ENCODE data around the gene MPZL1.

MPZL1 gene

DNA sequence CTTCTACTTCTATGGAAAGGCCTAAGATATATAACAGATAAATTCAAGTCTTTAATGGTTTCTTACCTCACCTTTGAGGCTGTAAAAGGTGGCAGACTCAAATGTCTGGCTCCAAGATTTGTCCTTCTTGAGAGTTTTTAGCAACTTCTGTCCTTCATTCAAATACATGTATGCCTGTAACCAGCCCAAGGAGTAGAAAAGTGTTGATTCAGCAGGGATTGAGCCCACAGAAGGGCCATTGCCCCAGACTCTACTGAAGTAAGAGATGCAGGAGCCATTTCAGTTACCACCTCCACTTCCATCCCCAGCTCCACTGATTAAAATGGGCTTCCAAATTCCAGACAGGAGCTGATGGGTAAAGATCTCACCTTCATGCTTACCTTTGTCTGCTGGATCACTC lies 112.1 kb downstream of the MPZL1 start:
- no peak for TF ChIP-seq CEBPB (IDR thresholded peaks at IDR 0.05)
- no peak for TF ChIP-seq FOXM1 (IDR thresholded peaks at IDR 0.05; ENCODE audit: borderline replicate concordance, low read depth)
- TF ChIP-seq CREB1 (IDR thresholded peaks at IDR 0.05; ENCODE audit: low read depth) = no peak
- TF ChIP-seq TEAD4 (IDR thresholded peaks at IDR 0.05) = no peak
- TF ChIP-seq, protein P1, sequence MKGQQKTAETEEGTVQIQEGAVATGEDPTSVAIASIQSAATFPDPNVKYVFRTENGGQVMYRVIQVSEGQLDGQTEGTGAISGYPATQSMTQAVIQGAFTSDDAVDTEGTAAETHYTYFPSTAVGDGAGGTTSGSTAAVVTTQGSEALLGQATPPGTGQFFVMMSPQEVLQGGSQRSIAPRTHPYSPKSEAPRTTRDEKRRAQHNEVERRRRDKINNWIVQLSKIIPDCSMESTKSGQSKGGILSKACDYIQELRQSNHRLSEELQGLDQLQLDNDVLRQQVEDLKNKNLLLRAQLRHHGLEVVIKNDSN (IDR thresholded peaks at IDR 0.05) = no peak
- no peak for TF ChIP-seq TCF12 (IDR thresholded peaks at IDR 0.05; ENCODE audit: low read depth)
- no peak for TF ChIP-seq YY1 (IDR thresholded peaks at IDR 0.05; ENCODE audit: low read depth)
- TF ChIP-seq, protein P2, sequence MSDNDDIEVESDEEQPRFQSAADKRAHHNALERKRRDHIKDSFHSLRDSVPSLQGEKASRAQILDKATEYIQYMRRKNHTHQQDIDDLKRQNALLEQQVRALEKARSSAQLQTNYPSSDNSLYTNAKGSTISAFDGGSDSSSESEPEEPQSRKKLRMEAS (IDR thresholded peaks at IDR 0.05) = no peak
- no peak for TF ChIP-seq ZBTB7A (IDR thresholded peaks at IDR 0.05; ENCODE audit: low read depth)
- TF ChIP-seq NFIC (IDR thresholded peaks at IDR 0.05) = no peak
- no peak for TF ChIP-seq EP300 (IDR thresholded peaks at IDR 0.05; ENCODE audit: borderline replicate concordance)

DNA sequence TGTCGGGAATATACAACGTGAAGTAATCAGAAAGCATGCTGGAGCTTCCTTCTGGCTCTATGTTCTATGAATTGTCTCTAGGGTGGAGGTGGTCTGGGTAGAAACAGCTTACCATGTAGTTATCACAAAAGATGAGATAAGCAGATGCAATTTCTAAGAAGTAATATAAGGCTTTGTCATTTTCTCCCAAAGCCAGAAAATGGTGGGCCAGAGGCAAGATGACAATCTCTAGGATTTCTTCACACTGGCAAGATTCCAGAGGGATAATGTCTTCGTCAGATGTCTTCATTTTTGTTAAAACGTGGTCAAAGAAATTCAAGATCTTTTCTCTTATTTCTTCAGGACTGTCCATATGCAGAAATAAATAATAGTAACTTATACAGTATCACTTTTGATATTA lies 114.4 kb downstream of the MPZL1 start:
- TF ChIP-seq, protein P2 (IDR thresholded peaks at IDR 0.05) = no peak
- TF ChIP-seq TCF12 (IDR thresholded peaks at IDR 0.05; ENCODE audit: low read depth) = no peak
- no peak for TF ChIP-seq EGR1 (IDR thresholded peaks at IDR 0.05)
- TF ChIP-seq CEBPB (IDR thresholded peaks at IDR 0.05) = no peak
- no peak for TF ChIP-seq FOXM1 (IDR thresholded peaks at IDR 0.05; ENCODE audit: borderline replicate concordance, low read depth)

DNA sequence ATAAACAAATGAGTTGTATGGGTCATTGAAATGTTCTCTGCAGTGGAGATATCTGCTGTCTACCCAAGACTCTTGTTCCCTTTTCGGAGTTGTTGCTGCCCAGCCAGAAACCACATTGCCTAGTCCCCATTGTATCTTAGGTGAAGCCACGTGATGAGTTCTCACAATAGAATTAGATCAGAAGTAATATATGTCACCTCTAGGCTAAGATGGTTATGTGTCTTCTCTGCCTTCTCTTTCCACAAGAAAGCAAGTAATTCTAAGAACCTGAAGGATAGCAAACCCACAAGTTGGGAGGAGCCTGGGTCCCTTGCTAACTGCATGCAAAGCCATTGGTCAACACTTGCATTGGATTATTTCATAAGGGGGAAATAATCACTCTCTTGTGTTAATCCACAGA lies 115.5 kb downstream of the MPZL1 start:
- TF ChIP-seq RAD21 (IDR thresholded peaks at IDR 0.05; ENCODE audit: low read depth) (no peak), TAF1 (IDR thresholded peaks at IDR 0.05; ENCODE audit: low read depth) (no peak), ZBTB7A (IDR thresholded peaks at IDR 0.05; ENCODE audit: low read depth) (no peak), TEAD4 (IDR thresholded peaks at IDR 0.05) (no peak), TCF12 (IDR thresholded peaks at IDR 0.05; ENCODE audit: low read depth) (no peak), CREB1 (IDR thresholded peaks at IDR 0.05; ENCODE audit: low read depth) (no peak)

DNA sequence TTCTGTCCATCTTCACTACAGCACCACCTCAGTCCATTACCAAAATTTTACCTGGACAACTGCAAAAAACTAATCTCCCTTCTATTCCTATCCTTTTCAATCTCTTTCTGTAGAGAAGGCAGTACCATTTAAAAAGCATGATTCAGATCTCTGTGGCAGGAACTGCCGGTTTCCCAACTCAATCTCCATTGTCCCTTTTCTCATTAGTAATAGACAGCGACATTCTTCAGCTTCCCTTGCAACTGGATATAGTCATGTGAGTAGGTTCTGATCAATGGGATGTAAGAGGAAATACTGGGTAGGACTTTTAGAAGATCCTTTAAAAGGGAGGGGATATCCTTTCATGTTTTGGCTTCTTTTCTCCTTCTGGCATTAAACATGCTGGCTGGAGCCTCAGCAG lies 117.2 kb downstream of the MPZL1 start:
- TF ChIP-seq, protein P2 (IDR thresholded peaks at IDR 0.05) = no peak
- TF ChIP-seq, protein P3, sequence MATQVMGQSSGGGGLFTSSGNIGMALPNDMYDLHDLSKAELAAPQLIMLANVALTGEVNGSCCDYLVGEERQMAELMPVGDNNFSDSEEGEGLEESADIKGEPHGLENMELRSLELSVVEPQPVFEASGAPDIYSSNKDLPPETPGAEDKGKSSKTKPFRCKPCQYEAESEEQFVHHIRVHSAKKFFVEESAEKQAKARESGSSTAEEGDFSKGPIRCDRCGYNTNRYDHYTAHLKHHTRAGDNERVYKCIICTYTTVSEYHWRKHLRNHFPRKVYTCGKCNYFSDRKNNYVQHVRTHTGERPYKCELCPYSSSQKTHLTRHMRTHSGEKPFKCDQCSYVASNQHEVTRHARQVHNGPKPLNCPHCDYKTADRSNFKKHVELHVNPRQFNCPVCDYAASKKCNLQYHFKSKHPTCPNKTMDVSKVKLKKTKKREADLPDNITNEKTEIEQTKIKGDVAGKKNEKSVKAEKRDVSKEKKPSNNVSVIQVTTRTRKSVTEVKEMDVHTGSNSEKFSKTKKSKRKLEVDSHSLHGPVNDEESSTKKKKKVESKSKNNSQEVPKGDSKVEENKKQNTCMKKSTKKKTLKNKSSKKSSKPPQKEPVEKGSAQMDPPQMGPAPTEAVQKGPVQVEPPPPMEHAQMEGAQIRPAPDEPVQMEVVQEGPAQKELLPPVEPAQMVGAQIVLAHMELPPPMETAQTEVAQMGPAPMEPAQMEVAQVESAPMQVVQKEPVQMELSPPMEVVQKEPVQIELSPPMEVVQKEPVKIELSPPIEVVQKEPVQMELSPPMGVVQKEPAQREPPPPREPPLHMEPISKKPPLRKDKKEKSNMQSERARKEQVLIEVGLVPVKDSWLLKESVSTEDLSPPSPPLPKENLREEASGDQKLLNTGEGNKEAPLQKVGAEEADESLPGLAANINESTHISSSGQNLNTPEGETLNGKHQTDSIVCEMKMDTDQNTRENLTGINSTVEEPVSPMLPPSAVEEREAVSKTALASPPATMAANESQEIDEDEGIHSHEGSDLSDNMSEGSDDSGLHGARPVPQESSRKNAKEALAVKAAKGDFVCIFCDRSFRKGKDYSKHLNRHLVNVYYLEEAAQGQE (IDR thresholded peaks at IDR 0.05; ENCODE audit: low read depth) = no peak
- TF ChIP-seq RAD21 (IDR thresholded peaks at IDR 0.05; ENCODE audit: low read depth) (no peak), FOXM1 (IDR thresholded peaks at IDR 0.05; ENCODE audit: borderline replicate concordance, low read depth) (no peak), TEAD4 (IDR thresholded peaks at IDR 0.05) (no peak), TAF1 (IDR thresholded peaks at IDR 0.05; ENCODE audit: low read depth) (no peak), NFIC (IDR thresholded peaks at IDR 0.05) (no peak), CREB1 (IDR thresholded peaks at IDR 0.05; ENCODE audit: low read depth) (no peak), TCF12 (IDR thresholded peaks at IDR 0.05; ENCODE audit: low read depth) (no peak), ZBTB7A (IDR thresholded peaks at IDR 0.05; ENCODE audit: low read depth) (no peak), CEBPB (IDR thresholded peaks at IDR 0.05) (no peak)
- TF ChIP-seq, protein P1 (IDR thresholded peaks at IDR 0.05) = no peak
